Thyroid gland (tissue), 4 donors: Measurements from ENCODE around the gene GLRB.

Source experiments
- CTCF ChIP-seq, 6 experiments: fragments of 200-600 bp in 3 of 6; fragments of 450-650 bp in 3 of 6; sonication (generic) in 3 of 6; IDR thresholded peaks; one replicate each; pipeline ENCODE4 v1.5.1; 2016 to 2019; ENCODE audit warnings: antibody characterized with exemption in 6 of 6, mild to moderate bottlenecking in 2 of 6, inconsistent platforms in 1 of 6, moderate library complexity in 1 of 6
- POLR2A ChIP-seq, 2 donors: fragments of 450-650 bp; IDR thresholded peaks; one replicate each; pipeline ENCODE4 v1.6.1; 2017; ENCODE audit warnings: antibody characterized with exemption in 2 of 2, mild to moderate bottlenecking in 2 of 2, moderate library complexity in 1 of 2

- TF ChIP-seq CTCF (IDR thresholded peaks at IDR 0.05) (no peak), POLR2A (IDR thresholded peaks at IDR 0.05) (no peak)
Measured at GRCh38 chr4:157052429-157053040, 23.4 kb upstream of the GLRB start.
